Measurements from ENCODE around the gene LAMA3. TPM values are rescaled to one million over a fixed set of nuclear protein-coding genes. Genes with fewer than 3 reads are reported as not detected.

The LAMA3 gene
- total and polyA plus RNA-seq, 2 of the 13 experiments (the other 11 are each of a cell fraction or from before 2014, with no cell fraction given), result 0.45 to 2.2 TPM

GRCh38 chr18:23850215-23850614 is 161.0 kb downstream of the LAMA3 start:
- intact Hi-C loops (cut with micrococcal nuclease; ENCODE audit: unreplicated experiment) (no loop called here), in situ Hi-C loops (cut with HindIII; ENCODE audit: extremely low pct_ligation_motif_present, low pct_unique_long_range_greater_than_20kb) (no loop called here)
- Histone ChIP-seq H3K4me3 (replicated peaks in 1 of 3; ENCODE audit: insufficient read depth in 1 of 3, low read depth in 2 of 3, low read length in 3 of 3) (no peak overlapping the region), H3K27me3 (ENCODE audit: control insufficient read depth in 1 of 2, insufficient read depth in 2 of 2, low read length in 2 of 2) (no peaks in the 10 kb centered on the region), H3K4me1 (ENCODE audit: insufficient read depth, low read length) (peaks cover 21% of the 10 kb centered on the region), H3K4me2 (ENCODE audit: low read depth, low read length) (no peak overlapping the region), H3K9me3 (ENCODE audit: low read length) (no peaks in the 10 kb centered on the region), H3K27ac (ENCODE audit: extremely low read length, insufficient read depth, low read length) (no peak overlapping the region), H4K20me1 (ENCODE audit: insufficient read depth, low read length) (no peaks in the 10 kb centered on the region), H2AFZ (ENCODE audit: low read length) (no peak overlapping the region), H3K9ac (ENCODE audit: insufficient read depth, low read depth, low read length) (no peak overlapping the region), H3K36me3 (replicated peaks in 1 of 2; ENCODE audit: control insufficient read depth in 1 of 2, insufficient read depth in 2 of 2, low read length in 2 of 2) (no peaks in the 10 kb centered on the region), H3K79me2 (ENCODE audit: insufficient read depth, low read length) (no peaks in the 10 kb centered on the region)
- BruUV-seq (replicated peaks), result no TSS peak
- FAIRE-seq (no peak), ATAC-seq (no peak), DNase-seq (ENCODE audit: low spot score) (no peak)
- POLR2A ChIA-PET, result no interaction called here
- CTCF ChIA-PET (ENCODE audit: low intra/inter-chr PET ratio, low total read pairs), result no interaction called here
- no peak for TF ChIP-seq BCLAF1 (IDR thresholded peaks at IDR 0.05)
- no peak for TF ChIP-seq ZFP37 (CRISPR knock-in tag; IDR thresholded peaks at IDR 0.05; ENCODE audit: borderline replicate concordance)
- TF ChIP-seq, protein P1, sequence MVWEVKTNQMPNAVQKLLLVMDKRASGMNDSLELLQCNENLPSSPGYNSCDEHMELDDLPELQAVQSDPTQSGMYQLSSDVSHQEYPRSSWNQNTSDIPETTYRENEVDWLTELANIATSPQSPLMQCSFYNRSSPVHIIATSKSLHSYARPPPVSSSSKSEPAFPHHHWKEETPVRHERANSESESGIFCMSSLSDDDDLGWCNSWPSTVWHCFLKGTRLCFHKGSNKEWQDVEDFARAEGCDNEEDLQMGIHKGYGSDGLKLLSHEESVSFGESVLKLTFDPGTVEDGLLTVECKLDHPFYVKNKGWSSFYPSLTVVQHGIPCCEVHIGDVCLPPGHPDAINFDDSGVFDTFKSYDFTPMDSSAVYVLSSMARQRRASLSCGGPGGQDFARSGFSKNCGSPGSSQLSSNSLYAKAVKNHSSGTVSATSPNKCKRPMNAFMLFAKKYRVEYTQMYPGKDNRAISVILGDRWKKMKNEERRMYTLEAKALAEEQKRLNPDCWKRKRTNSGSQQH (CRISPR knock-in tag; IDR thresholded peaks at IDR 0.05; ENCODE audit: low read depth), result no peak
- WGBS (ENCODE audit: low lambda C conversion rate), result 72% methylated on average over 3 of the region's 3 CpGs

DNA sequence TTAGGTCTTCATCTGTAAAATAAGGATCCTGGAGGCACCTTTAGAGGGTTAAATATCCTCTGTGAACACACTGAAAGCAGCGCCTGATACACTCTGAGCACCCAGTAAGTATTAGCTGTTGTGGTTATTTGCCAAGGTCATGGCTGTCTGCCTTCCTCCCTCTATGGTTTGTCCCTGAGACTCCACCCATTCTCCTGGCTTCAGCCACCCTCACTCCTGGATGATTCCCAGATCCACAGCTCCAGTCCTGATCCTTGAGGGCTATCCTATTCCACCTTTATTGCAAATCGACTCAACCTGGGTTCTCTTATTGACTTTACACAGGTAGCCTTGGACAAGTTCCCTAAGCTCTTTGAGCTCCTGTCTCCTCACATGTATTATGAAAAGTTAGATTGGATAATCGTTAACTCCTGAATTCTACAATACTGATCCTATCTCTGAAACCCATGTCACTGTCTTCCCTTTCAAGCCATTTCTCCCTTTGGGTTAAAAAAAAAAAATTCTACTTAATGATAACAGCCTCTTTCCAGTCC is 162.3 kb downstream of the LAMA3 start:
- ATAC-seq, result peak; percentile 40; the same call in 1 of the 3 replicates
- Histone ChIP-seq H3K27me3 (ENCODE audit: control insufficient read depth in 1 of 2, insufficient read depth in 2 of 2, low read length in 2 of 2) (no peaks in the 10 kb centered on the region), H3K4me2 (ENCODE audit: low read depth, low read length) (no peak overlapping the region), H3K9me3 (ENCODE audit: low read length) (no peaks in the 10 kb centered on the region), H3K36me3 (replicated peaks in 1 of 2; ENCODE audit: control insufficient read depth in 1 of 2, insufficient read depth in 2 of 2, low read length in 2 of 2) (no peaks in the 10 kb centered on the region), H2AFZ (ENCODE audit: low read length) (no peak overlapping the region), H3K9ac (ENCODE audit: insufficient read depth, low read depth, low read length) (no peak overlapping the region), H4K20me1 (ENCODE audit: insufficient read depth, low read length) (no peaks in the 10 kb centered on the region), H3K79me2 (ENCODE audit: insufficient read depth, low read length) (no peaks in the 10 kb centered on the region), H3K27ac (ENCODE audit: extremely low read length, insufficient read depth, low read length) (no peak overlapping the region), H3K4me1 (ENCODE audit: insufficient read depth, low read length) (peaks cover 21% of the 10 kb centered on the region), H3K4me3 (replicated peaks in 1 of 3; ENCODE audit: insufficient read depth in 1 of 3, low read depth in 2 of 3, low read length in 3 of 3) (no peak overlapping the region)
- ChIA-PET CTCF (ENCODE audit: low intra/inter-chr PET ratio, low total read pairs) (no interaction called here), POLR2A (no interaction called here)
- no peak for FAIRE-seq
- in situ Hi-C loops (cut with HindIII; ENCODE audit: extremely low pct_ligation_motif_present, low pct_unique_long_range_greater_than_20kb) (no loop called here), intact Hi-C loops (cut with micrococcal nuclease; ENCODE audit: unreplicated experiment) (no loop called here)
- no TSS peak for BruUV-seq (replicated peaks)
- 21% methylated on average over 3 of the region's 3 CpGs for WGBS (ENCODE audit: low lambda C conversion rate)
- no peak for DNase-seq (ENCODE audit: low spot score)
- no peak for TF ChIP-seq ZNF251 (CRISPR knock-in tag; IDR thresholded peaks at IDR 0.05)
